SK-N-SH (cell line): Measurements from ENCODE around the gene DERA. TPM values are rescaled to one million over a fixed set of nuclear protein-coding genes. Genes with fewer than 3 reads are reported as not detected.

Experiments
- CTCF ChIA-PET: fragments of 300-600, 350-600 bp; formaldehyde crosslinking; extraction: SDS; loops from one replicate; lab custom pipeline; 2021; lab: Yijun Ruan, JAX
- POLR2A ChIA-PET: fragments of 350-600 bp; sonication (Branson Sonifier 250); formaldehyde crosslinking; extraction: SDS; loops from one replicate; lab custom pipeline; 2020; ENCODE audit warnings: antibody characterized with exemption, inconsistent platforms; lab: Yijun Ruan, JAX
- DNase-seq: peaks from one replicate; pipeline ENCODE4 v3.0.0; 2012
- H2AFZ ChIP-seq: fragments of 200-600 bp; sonication (generic); 2 replicates; pipeline ENCODE4 v1.8.1; 2016; ENCODE audit warnings: antibody characterized with exemption, mild to moderate bottlenecking, low read depth
- H3F3A ChIP-seq: fragments of 200-600 bp; sonication (generic); replicated peaks from 2 replicates; pipeline ENCODE3; 2016; ENCODE audit warnings: antibody characterized with exemption, mild to moderate bottlenecking; ENCODE audit not compliant: insufficient read depth
- H3K27ac ChIP-seq, 2 experiments: fragments of 200-500 bp in 1 of 2; fragments of 200-600 bp in 1 of 2; sonication (Bioruptor generic) in 1 of 2; sonication (generic), shearing (Covaris generic) in 1 of 2; 2 replicates each; pipeline versions ENCODE4 v1.5.1 to v1.6.1; 2014 to 2016; ENCODE audit warnings: low read depth in 2 of 2, inconsistent platforms in 1 of 2, low read length in 1 of 2, mild to moderate bottlenecking in 1 of 2, mixed read lengths in 1 of 2
- H3K27me3 ChIP-seq: fragments of 200-600 bp; sonication (generic), shearing (Covaris generic); 2 replicates; pipeline ENCODE4 v1.6.1; 2016; ENCODE audit warnings: mixed run types; ENCODE audit not compliant: insufficient read depth
- H3K36me3 ChIP-seq, 2 experiments: fragments of 200-500 bp in 1 of 2; fragments of 200-600 bp in 1 of 2; sonication (Bioruptor generic) in 1 of 2; sonication (generic) in 1 of 2; replicated peaks in 1 of 2; 2 replicates each; pipeline versions ENCODE3 to v1.5.1; 2014 to 2016; ENCODE audit warnings: low read length in 1 of 2, mild to moderate bottlenecking in 1 of 2; ENCODE audit not compliant: insufficient read depth in 2 of 2, control insufficient read depth in 1 of 2
- H3K4me1 ChIP-seq, 2 experiments: fragments of 200-500 bp in 1 of 2; fragments of 200-600 bp in 1 of 2; sonication (Bioruptor generic) in 1 of 2; sonication (generic), shearing (Covaris generic) in 1 of 2; 2 replicates each; pipeline versions ENCODE4 v1.5.1 to v1.6.1; 2014 to 2016; ENCODE audit warnings: low read depth in 1 of 2, low read length in 1 of 2, mixed run types in 1 of 2; ENCODE audit not compliant: insufficient read depth in 2 of 2, control insufficient read depth in 1 of 2
- H3K4me2 ChIP-seq: fragments of 200-600 bp; sonication (generic), shearing (Covaris generic); 2 replicates; pipeline ENCODE4 v1.6.1; 2017; ENCODE audit warnings: mixed run types
- H3K4me3 ChIP-seq, 2 experiments: fragments of 200-500 bp in 1 of 2; fragments of 200-600 bp in 1 of 2; sonication (Bioruptor generic) in 1 of 2; sonication (generic), shearing (Covaris generic) in 1 of 2; 2 replicates each; pipeline versions ENCODE4 v1.5.1 to v1.8.1; 2014 to 2016; ENCODE audit warnings: low read depth in 2 of 2, inconsistent platforms in 1 of 2, low read length in 1 of 2, mild to moderate bottlenecking in 1 of 2, mixed read lengths in 1 of 2, moderate library complexity in 1 of 2
- H3K79me2 ChIP-seq: fragments of 200-600 bp; sonication (generic); 2 replicates; pipeline ENCODE4 v1.8.1; 2017; ENCODE audit warnings: mild to moderate bottlenecking; ENCODE audit not compliant: insufficient read depth
- H3K9ac ChIP-seq: fragments of 200-600 bp; sonication (generic); 2 replicates; pipeline ENCODE4 v1.6.1; 2017; ENCODE audit warnings: mixed run types
- H3K9me2 ChIP-seq: fragments of 200-600 bp; sonication (generic); 2 replicates; pipeline ENCODE4 v1.6.1; 2017; ENCODE audit warnings: mixed run types
- H3K9me3 ChIP-seq: fragments of 200-600 bp; sonication (generic); 2 replicates; pipeline ENCODE4 v1.6.1; 2017; ENCODE audit warnings: mixed run types, mild to moderate bottlenecking, moderate library complexity
- H4K20me1 ChIP-seq: fragments of 200-600 bp; sonication (generic); 2 replicates; pipeline ENCODE4 v1.6.1; 2017; ENCODE audit warnings: mild to moderate bottlenecking, mixed run types; ENCODE audit not compliant: insufficient read depth
- EP300 ChIP-seq, 2 experiments: IDR thresholded peaks; 2 replicates each; pipeline versions ENCODE4 v1.4.0 to v1.6.1; 2012; ENCODE audit warnings: borderline replicate concordance in 1 of 2, low read depth in 1 of 2, low read length in 1 of 2
- EZH2phosphoT487 ChIP-seq: fragments of 200-600 bp; sonication (generic); IDR thresholded peaks from 2 replicates; pipeline ENCODE4 v1.6.1; 2017; ENCODE audit warnings: low read depth, mixed run types, mild to moderate bottlenecking, antibody characterized with exemption, moderate library complexity, borderline replicate concordance
- FOXJ3 ChIP-seq: sonication (generic); formaldehyde crosslinking; IDR thresholded peaks from 2 replicates; pipeline ENCODE4 v1.5.1; 2020; ENCODE audit warnings: mild to moderate bottlenecking, missing genetic modification reagents
- FOXM1 ChIP-seq: IDR thresholded peaks from 2 replicates; pipeline ENCODE4 v1.4.0; 2012; ENCODE audit warnings: low read depth, mild to moderate bottlenecking
- GABPA ChIP-seq: IDR thresholded peaks from 2 replicates; pipeline ENCODE4 v1.4.0; 2012; ENCODE audit warnings: low read depth, mild to moderate bottlenecking
- MEF2A ChIP-seq: IDR thresholded peaks from 2 replicates; pipeline ENCODE4 v1.4.0; 2012; ENCODE audit warnings: low read depth, borderline replicate concordance
- NRF1 ChIP-seq: IDR thresholded peaks from 2 replicates; pipeline ENCODE4 v1.6.1; 2012; ENCODE audit warnings: low read depth, mild to moderate bottlenecking, low read length
- PBX3 ChIP-seq: IDR thresholded peaks from 2 replicates; pipeline ENCODE4; 2012
- POLR2AphosphoS5 ChIP-seq: IDR thresholded peaks from 2 replicates; pipeline ENCODE4 v1.6.1; 2012; ENCODE audit warnings: low read depth, low read length
- RCOR1 ChIP-seq: fragments of 150-350 bp; IDR thresholded peaks from 2 replicates; pipeline ENCODE4 v1.6.1; 2017; ENCODE audit warnings: antibody characterized with exemption, low read length
- REST ChIP-seq: IDR thresholded peaks from 2 replicates; pipeline ENCODE4 v1.6.1; 2012; ENCODE audit warnings: mild to moderate bottlenecking, low read depth, low read length, moderate library complexity
- RFX5 ChIP-seq: IDR thresholded peaks from 2 replicates; pipeline ENCODE4 v1.6.1; 2012; ENCODE audit warnings: mild to moderate bottlenecking, improper control_type of control experiment, low read length
- RXRA ChIP-seq: IDR thresholded peaks from 2 replicates; pipeline ENCODE4 v1.4.0; 2012; ENCODE audit warnings: low read depth, mild to moderate bottlenecking, borderline replicate concordance
- TCF12 ChIP-seq: IDR thresholded peaks from 2 replicates; pipeline ENCODE4 v1.4.0; 2012
- TEAD4 ChIP-seq: IDR thresholded peaks from 2 replicates; pipeline ENCODE4 v1.4.0; 2012; ENCODE audit warnings: mild to moderate bottlenecking, borderline replicate concordance; ENCODE audit not compliant: insufficient read depth
- USF1 ChIP-seq: IDR thresholded peaks from 2 replicates; pipeline ENCODE4 v1.4.0; 2012; ENCODE audit warnings: low read depth, borderline replicate concordance
- YY1 ChIP-seq: IDR thresholded peaks from 2 replicates; pipeline ENCODE4 v1.4.0; 2012; ENCODE audit warnings: low read depth, mild to moderate bottlenecking
- ZBTB33 ChIP-seq: IDR thresholded peaks from 2 replicates; pipeline ENCODE4 v1.4.0; 2012; ENCODE audit warnings: low read depth, borderline replicate concordance
- WGBS: methylation state at CpG from one replicate; pipeline ENCODE4 v1.1.6; 2017; ENCODE audit warnings: low lambda C conversion rate; 5-methylcytosine and 5-hydroxymethylcytosine counted together
- polyA plus RNA-seq, 3 experiments: library from polyadenylated mRNA; depleted of rRNA; stranded (reverse); fragments of >200 nt; gene quantifications; 2 replicates each; pipeline ENCODE4 v1.2.3, GENCODE V29; 2012
- TF ChIP-seq, protein P1 (sequence below): fragments of 150-350 bp; IDR thresholded peaks from 2 replicates; pipeline ENCODE4 v1.6.1; 2016; ENCODE audit warnings: mild to moderate bottlenecking, low read depth, low read length
- TF ChIP-seq, protein P2 (sequence below): IDR thresholded peaks from 2 replicates; pipeline ENCODE4 v1.4.0; 2012; ENCODE audit warnings: low read depth

The DERA gene
- polyA plus RNA-seq, 1 of the 3 experiments (the other 2 are of a cell fraction): 16.6 TPM

DNA sequence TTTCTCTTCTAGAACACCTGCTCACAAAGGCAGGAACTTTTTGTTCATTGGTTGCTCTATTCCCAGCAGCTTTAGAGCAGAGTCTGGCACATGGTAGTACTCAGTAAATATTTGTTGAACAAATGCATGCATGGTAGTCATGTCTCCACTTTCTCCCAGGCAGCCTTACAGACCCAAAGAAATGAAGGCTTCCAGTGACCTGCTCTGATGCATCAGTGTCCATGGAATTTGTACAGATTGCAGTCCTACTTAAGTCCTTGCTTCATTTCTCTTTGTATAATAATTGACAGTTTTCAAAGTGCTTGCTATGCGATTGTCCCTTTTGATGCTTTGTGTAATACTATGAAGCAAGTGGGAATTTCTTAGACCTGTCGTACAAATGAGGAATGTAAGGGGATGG lies 119.6 kb downstream of the DERA start:
- Histone ChIP-seq H3K4me2 (no peak overlapping the region), H3K27ac (no peak overlapping the region), H3K4me1 (no peaks in the 10 kb centered on the region), H3K9me2 (0 out of 2 replicates have a peak, but pooled peaks cover 1% of the 10 kb centered on the region), H3K9me3 (no peaks in the 10 kb centered on the region), H3F3A (no peaks in the 10 kb centered on the region), H3K27me3 (no peaks in the 10 kb centered on the region), H3K36me3 (no peaks in the 10 kb centered on the region), H3K79me2 (no peaks in the 10 kb centered on the region), H2AFZ (no peak overlapping the region), H3K4me3 (no peak overlapping the region), H4K20me1 (no peaks in the 10 kb centered on the region), H3K9ac (no peak overlapping the region)
- WGBS: 97% methylated on average over 2 of the region's 2 CpGs
- POLR2A ChIA-PET: no interaction called here
- DNase-seq: no peak
- CTCF ChIA-PET: no interaction called here
- TF ChIP-seq RFX5 (no peak), EP300 (IDR thresholded peaks at IDR 0.05; ENCODE audit: borderline replicate concordance in 1 of 2, low read depth in 1 of 2, low read length in 1 of 2) (no peak), TEAD4 (no peak), FOXM1 (no peak), GABPA (no peak), REST (no peak), POLR2AphosphoS5 (no peak), ZBTB33 (no peak), MEF2A (no peak), RXRA (no peak), EZH2phosphoT487 (no peak), YY1 (no peak), USF1 (no peak), RCOR1 (no peak), FOXJ3 (CRISPR knock-in tag) (no peak), TCF12 (no peak), NRF1 (no peak), PBX3 (no peak)
- TF ChIP-seq, protein P1, sequence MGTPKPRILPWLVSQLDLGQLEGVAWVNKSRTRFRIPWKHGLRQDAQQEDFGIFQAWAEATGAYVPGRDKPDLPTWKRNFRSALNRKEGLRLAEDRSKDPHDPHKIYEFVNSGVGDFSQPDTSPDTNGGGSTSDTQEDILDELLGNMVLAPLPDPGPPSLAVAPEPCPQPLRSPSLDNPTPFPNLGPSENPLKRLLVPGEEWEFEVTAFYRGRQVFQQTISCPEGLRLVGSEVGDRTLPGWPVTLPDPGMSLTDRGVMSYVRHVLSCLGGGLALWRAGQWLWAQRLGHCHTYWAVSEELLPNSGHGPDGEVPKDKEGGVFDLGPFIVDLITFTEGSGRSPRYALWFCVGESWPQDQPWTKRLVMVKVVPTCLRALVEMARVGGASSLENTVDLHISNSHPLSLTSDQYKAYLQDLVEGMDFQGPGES: no peak
- TF ChIP-seq, protein P2, sequence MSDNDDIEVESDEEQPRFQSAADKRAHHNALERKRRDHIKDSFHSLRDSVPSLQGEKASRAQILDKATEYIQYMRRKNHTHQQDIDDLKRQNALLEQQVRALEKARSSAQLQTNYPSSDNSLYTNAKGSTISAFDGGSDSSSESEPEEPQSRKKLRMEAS: no peak
